Cardiac fibroblast (primary cell): ENCODE data around the gene YBX1.

Source experiments
- DNase-seq, 2 donors: peaks; one replicate each; pipeline versions ENCODE4 v3.0.0 to v3.0.0-alpha.2; 2010; ENCODE audit warnings: low read depth in 2 of 2
- H3K4me3 ChIP-seq, 2 donors: replicated peaks in 1 of 2; 1 replicate in 1 of 2; 2 replicates in 1 of 2; pipeline ENCODE4 v1.5.1; 2011; ENCODE audit warnings: low read depth in 2 of 2, low read length in 2 of 2, mild to moderate bottlenecking in 2 of 2, moderate library complexity in 1 of 2
- CTCF ChIP-seq: IDR thresholded peaks from one replicate; pipeline ENCODE4 v1.5.1; 2011; ENCODE audit warnings: low read depth, mild to moderate bottlenecking, low read length, inconsistent platforms

Gene YBX1

GRCh38 chr1:42738678-42739226 lies 56.5 kb downstream of the YBX1 start:
- DNase-seq = no peak
- TF ChIP-seq CTCF = no peak
- H3K4me3 ChIP-seq = no peak overlapping the region

- no peak within 1 kb of the TSS for H3K4me3 ChIP-seq
- no peak for DNase-seq
- TF ChIP-seq CTCF = no peak
Observed at GRCh38 chr1:42739753-42740700, 57.8 kb downstream of the YBX1 start, which contains the start of gene CLDN19. Gene CLDN19, minus strand, starts transcription at chr1:42740236. Its CDS starts 173 bp downstream, at chr1:42740063.

- no peak overlapping the region for H3K4me3 ChIP-seq
- no peak for DNase-seq
- TF ChIP-seq CTCF = no peak
Observed at GRCh38 chr1:42740851-42741580, 58.8 kb downstream of the YBX1 start.

- DNase-seq = no peak
- TF ChIP-seq CTCF = no peak
- H3K4me3 ChIP-seq = no peak overlapping the region
Observed at GRCh38 chr1:42741706-42742105, 59.5 kb downstream of the YBX1 start.

GRCh38 chr1:42742141-42742540 lies 59.9 kb downstream of the YBX1 start:
- no peak for TF ChIP-seq CTCF
- DNase-seq = no peak
- H3K4me3 ChIP-seq = no peak overlapping the region

GRCh38 chr1:42742617-42743316 lies 60.5 kb downstream of the YBX1 start:
- no peak for DNase-seq
- H3K4me3 ChIP-seq = no peak overlapping the region
- TF ChIP-seq CTCF = no peak
